SK-N-MC (cell line): ENCODE measurements around the gene CHRNB1.

Source experiments
- EZH2 ChIP-seq: fragments of 200-600 bp; sonication (generic); IDR thresholded peaks from one replicate; pipeline ENCODE4 v1.6.1; 2017; ENCODE audit warnings: antibody characterized with exemption
- POLR2AphosphoS5 ChIP-seq: IDR thresholded peaks from 2 replicates; pipeline ENCODE4 v1.6.1; 2012; ENCODE audit warnings: mild to moderate bottlenecking, low read depth, low read length, borderline replicate concordance

- TF ChIP-seq EZH2, result no peak
- TF ChIP-seq POLR2AphosphoS5, result no peak
Measured at GRCh38 chr17:7476494-7476893, 31.6 kb downstream of the CHRNB1 start.
